Right lobe of liver (tissue), 6 donors: ENCODE measurements around the gene BMERB1. TPM values are rescaled to one million over a fixed set of nuclear protein-coding genes. Genes with fewer than 3 reads are reported as not detected.

Source experiments
- ATAC-seq, 4 donors: fragments of 200-7000 bp; cut with Tn5 transposase; one replicate each; pipeline ENCODE4 v1.9.1; 2020; ENCODE audit warnings: mild to moderate bottlenecking in 4 of 4, moderate library complexity in 4 of 4
- DNase-seq, 3 donors: peaks; one replicate each; pipeline ENCODE4 v3.0.0-alpha.2; 2020
- H3K27ac ChIP-seq, 3 donors: fragments of 200-600 bp; one replicate each; pipeline ENCODE4 v1.8.0; 2022
- H3K27me3 ChIP-seq, 2 donors: fragments of 200-600 bp; one replicate each; pipeline ENCODE4 v1.8.0; 2022
- H3K36me3 ChIP-seq, 4 donors: fragments of 200-600 bp; sonication (generic) in 1 of 4; one replicate each; pipeline versions ENCODE4 v1.5.1 to v1.8.0; 2017 to 2022; ENCODE audit warnings: control low read depth in 1 of 4
- H3K4me1 ChIP-seq, 4 donors: fragments of 200-600 bp; sonication (generic) in 1 of 4; one replicate each; pipeline versions ENCODE4 v1.5.1 to v1.8.0; 2017 to 2022; ENCODE audit warnings: control low read depth in 1 of 4
- H3K4me3 ChIP-seq, 3 donors: fragments of 200-600 bp; one replicate each; pipeline ENCODE4 v1.8.0; 2022
- H3K9me3 ChIP-seq, 4 donors: fragments of 200-600 bp; sonication (generic) in 1 of 4; one replicate each; pipeline versions ENCODE4 v1.5.1 to v1.8.0; 2017 to 2022; ENCODE audit warnings: control low read depth in 1 of 4
- POLR2A ChIP-seq: fragments of 450-650 bp; IDR thresholded peaks from one replicate; pipeline ENCODE4 v1.6.1; 2017; ENCODE audit warnings: antibody characterized with exemption, mild to moderate bottlenecking
- WGBS: methylation state at CpG from one replicate; pipeline ENCODE4 v1.1.6; 2018; ENCODE audit warnings: low coverage, low lambda C conversion rate; ENCODE audit not compliant: insufficient coverage; ENCODE audit errors: missing lambda C conversion rate; 5-methylcytosine and 5-hydroxymethylcytosine counted together
- intact Hi-C, 2 donors: fragments of 100-400 bp; cut with DNase I; formaldehyde crosslinking; loops; one replicate each; pipeline versions ENCODE4 v1.11.2 to v1.14.1; 2022
- total RNA-seq, 6 experiments: library from RNA; depleted of rRNA in 2 of 6; stranded (reverse); fragments of >200 nt in 2 of 6; fragmentation: NEBNext Ultra II Directional in 3 of 6; extraction: Animal tissue kit (Norgen Biotek cat#: 25700) in 3 of 6; gene quantifications; one replicate each; pipeline versions ENCODE4 v1.1.0 to v1.2.4, GENCODE V29; 2016 to 2023
- TF ChIP-seq, protein P1 (sequence below), 4 donors: fragments of 200-600 bp in 3 of 4; fragments of 450-650 bp in 1 of 4; IDR thresholded peaks; one replicate each; pipeline versions ENCODE4 v1.5.1 to v1.8.0; 2016 to 2022; ENCODE audit warnings: antibody characterized with exemption in 4 of 4, mild to moderate bottlenecking in 2 of 4
- donor health status: DM: no; HTN: yes; CAD: no.
- donor health status: DM: no; HTN: no; CAD: no.
- donor health status: DM: no; HTN: no; CAD: no.
- donor health status: DM: no; HTN: yes; CAD: no.
- donor health status: DM: no; HTN: yes; CAD: no.

Gene BMERB1
- total RNA-seq, 6 experiments from 2014 or later = 7.0 to 24.0 (median 10.5) TPM

DNA sequence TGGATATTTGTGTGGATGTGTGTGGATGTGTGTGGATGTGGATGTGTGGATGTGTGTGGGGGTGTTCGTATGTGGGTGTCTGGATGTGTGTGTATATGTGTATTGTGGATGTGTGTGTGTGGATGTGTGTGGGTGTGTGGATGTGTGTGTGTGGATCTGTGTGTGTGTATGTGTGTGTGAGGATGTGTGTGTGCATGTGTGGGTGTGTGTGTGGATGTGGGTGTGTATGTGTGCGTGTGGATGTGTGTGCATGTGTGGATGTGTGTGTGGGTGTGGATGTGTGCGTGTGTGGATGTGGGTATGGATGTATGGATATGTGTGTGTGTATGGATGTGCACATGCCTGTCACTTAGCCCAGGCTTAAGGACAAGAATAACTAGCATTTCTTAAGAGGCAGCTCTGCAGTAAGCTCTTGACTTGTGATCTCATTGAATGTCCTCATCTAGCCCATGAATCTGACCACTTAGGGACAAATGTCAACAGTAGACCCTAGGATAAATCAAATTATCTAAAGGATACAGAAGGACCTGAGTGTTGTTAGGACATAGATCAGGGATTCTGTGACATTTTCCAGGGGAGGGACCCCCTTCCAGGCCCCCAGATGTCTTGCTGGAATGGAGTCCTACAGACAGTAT is 83.5 kb downstream of the BMERB1 start:
- Histone ChIP-seq H3K27ac (peak overlapping the region in 1 of 3 donors; percentile 19), H3K4me1 (peaks cover 0 to 8% (median 3%) of the 10 kb centered on the region in 4 donors), H3K36me3 (no peaks in the 10 kb centered on the region)

GRCh38 chr16:15518381-15519351 is 84.3 kb downstream of the BMERB1 start:
- DNase-seq (no peak), ATAC-seq (peak; percentile 39 to 63 (median 50))
- H3K4me3 ChIP-seq = no peak overlapping the region
- no peaks in the 10 kb centered on the region for H3K27me3 ChIP-seq
- WGBS = 65% methylated on average over 11 of the region's 12 CpGs
- H3K9me3 ChIP-seq = no peaks in the 10 kb centered on the region
- H3K36me3 ChIP-seq = no peaks in the 10 kb centered on the region
- no peak for TF ChIP-seq POLR2A
- TF ChIP-seq, protein P1, sequence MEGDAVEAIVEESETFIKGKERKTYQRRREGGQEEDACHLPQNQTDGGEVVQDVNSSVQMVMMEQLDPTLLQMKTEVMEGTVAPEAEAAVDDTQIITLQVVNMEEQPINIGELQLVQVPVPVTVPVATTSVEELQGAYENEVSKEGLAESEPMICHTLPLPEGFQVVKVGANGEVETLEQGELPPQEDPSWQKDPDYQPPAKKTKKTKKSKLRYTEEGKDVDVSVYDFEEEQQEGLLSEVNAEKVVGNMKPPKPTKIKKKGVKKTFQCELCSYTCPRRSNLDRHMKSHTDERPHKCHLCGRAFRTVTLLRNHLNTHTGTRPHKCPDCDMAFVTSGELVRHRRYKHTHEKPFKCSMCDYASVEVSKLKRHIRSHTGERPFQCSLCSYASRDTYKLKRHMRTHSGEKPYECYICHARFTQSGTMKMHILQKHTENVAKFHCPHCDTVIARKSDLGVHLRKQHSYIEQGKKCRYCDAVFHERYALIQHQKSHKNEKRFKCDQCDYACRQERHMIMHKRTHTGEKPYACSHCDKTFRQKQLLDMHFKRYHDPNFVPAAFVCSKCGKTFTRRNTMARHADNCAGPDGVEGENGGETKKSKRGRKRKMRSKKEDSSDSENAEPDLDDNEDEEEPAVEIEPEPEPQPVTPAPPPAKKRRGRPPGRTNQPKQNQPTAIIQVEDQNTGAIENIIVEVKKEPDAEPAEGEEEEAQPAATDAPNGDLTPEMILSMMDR (IDR thresholded peaks at IDR 0.05) = no peak
- intact Hi-C loops = no loop called here
- peak overlapping the region in 1 of 3 donors; percentile 19 for H3K27ac ChIP-seq
- H3K4me1 ChIP-seq = peaks cover 0 to 8% (median 3%) of the 10 kb centered on the region in 4 donors

More for the DNA sequence above, 83.5 kb downstream of the BMERB1 start:
- 86% methylated on average over 3 of the region's 3 CpGs for WGBS
- Histone ChIP-seq H3K9me3 (no peaks in the 10 kb centered on the region), H3K4me3 (no peak overlapping the region), H3K27me3 (no peaks in the 10 kb centered on the region)
- no peak for TF ChIP-seq POLR2A
- TF ChIP-seq, protein P1 (IDR thresholded peaks at IDR 0.05) = no peak
- intact Hi-C loops = no loop called here
- ATAC-seq = no peak
- no peak for DNase-seq

DNA sequence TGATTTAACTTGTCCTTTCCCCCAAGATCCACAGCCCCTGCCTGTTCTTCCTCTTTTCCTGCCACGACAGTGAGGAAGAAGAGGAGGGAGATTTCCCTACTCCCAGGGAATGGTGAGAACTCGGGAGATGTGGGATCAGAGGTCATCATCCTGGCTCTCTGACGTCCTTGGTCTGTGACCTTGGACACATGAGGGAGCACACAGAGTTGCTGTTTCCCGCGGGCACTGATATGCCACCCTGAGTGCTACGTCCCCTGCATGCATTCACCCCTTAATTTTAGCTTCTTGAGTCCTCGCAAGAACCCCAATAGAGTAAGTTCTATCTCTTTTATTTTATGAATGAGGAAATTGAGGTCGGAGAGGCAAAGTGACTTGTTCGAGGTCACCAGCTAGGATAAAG is 85.4 kb downstream of the BMERB1 start:
- H3K9me3 ChIP-seq = no peaks in the 10 kb centered on the region
- no peak for TF ChIP-seq POLR2A
- TF ChIP-seq, protein P1 (IDR thresholded peaks at IDR 0.05) = no peak
- intact Hi-C loops = no loop called here
- H3K36me3 ChIP-seq = no peaks in the 10 kb centered on the region
- WGBS = 41% methylated on average over 9 of the region's 9 CpGs
- H3K4me3 ChIP-seq = no peak overlapping the region
- H3K27me3 ChIP-seq = no peaks in the 10 kb centered on the region
- H3K4me1 ChIP-seq = peaks cover 0 to 8% (median 3%) of the 10 kb centered on the region in 4 donors
- H3K27ac ChIP-seq = no peak overlapping the region
- DNase-seq (no peak), ATAC-seq (peak in 1 of 4 donors; percentile 14)

DNA sequence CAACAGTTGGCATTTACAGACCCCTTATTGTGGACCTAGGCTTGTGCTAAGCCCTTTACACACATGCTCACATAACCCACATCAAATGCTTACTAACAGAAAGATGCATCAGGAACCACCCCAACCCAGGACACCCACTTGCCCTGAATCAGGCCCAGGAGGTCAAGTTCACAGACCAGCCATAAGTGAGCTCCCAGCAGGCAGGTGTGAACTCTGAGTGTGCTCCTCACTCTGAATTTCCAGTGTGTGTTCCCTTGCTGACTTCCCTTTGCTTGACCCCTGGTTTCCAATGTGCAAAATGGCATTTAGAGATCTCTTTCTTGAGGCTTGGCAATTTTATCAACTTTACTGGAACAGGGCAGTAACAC is 87.0 kb downstream of the BMERB1 start:
- intact Hi-C loops = no loop called here
- Histone ChIP-seq H3K27me3 (no peaks in the 10 kb centered on the region), H3K9me3 (no peaks in the 10 kb centered on the region), H3K4me3 (no peak overlapping the region), H3K27ac (peak overlapping the region in 1 of 3 donors; percentile 51), H3K36me3 (no peaks in the 10 kb centered on the region), H3K4me1 (peaks cover 0 to 8% (median 3%) of the 10 kb centered on the region in 4 donors)
- ATAC-seq = no peak
- TF ChIP-seq, protein P1 (IDR thresholded peaks at IDR 0.05) = no peak
- TF ChIP-seq POLR2A = no peak
- no peak for DNase-seq
